Breast epithelium (tissue), 4 donors: ENCODE results near the gene PELI2. TPM values are rescaled to one million over a fixed set of nuclear protein-coding genes. Genes with fewer than 3 reads are reported as not detected.

Source experiments
- DNase-seq, 2 donors: peaks; one replicate each; pipeline ENCODE4 v3.0.0-alpha.2; 2019; ENCODE audit warnings: low spot score in 2 of 2
- H3K27ac ChIP-seq, 2 donors: fragments of 200-600 bp; sonication (generic) in 1 of 2; one replicate each; pipeline ENCODE4 v1.5.1; 2016 to 2019; ENCODE audit warnings: mild to moderate bottlenecking in 1 of 2
- H3K27me3 ChIP-seq, 2 donors: fragments of 200-600 bp; sonication (generic) in 1 of 2; one replicate each; pipeline versions ENCODE4 v1.5.1 to v1.6.0; 2017 to 2019; ENCODE audit warnings: control low read depth in 1 of 2, mild to moderate bottlenecking in 1 of 2
- H3K36me3 ChIP-seq: fragments of 200-600 bp; one replicate; pipeline ENCODE4 v1.5.1; 2019
- H3K4me1 ChIP-seq, 2 donors: fragments of 200-600 bp; sonication (generic); one replicate each; pipeline ENCODE4 v1.5.1; 2016 to 2019; ENCODE audit warnings: control low read depth in 1 of 2
- H3K4me3 ChIP-seq, 3 donors: fragments of 200-600 bp; sonication (generic); 1 replicate in 2 of 3; 2 replicates in 1 of 3; pipeline ENCODE4 v1.5.1; 2016 to 2019; ENCODE audit warnings: mild to moderate bottlenecking in 3 of 3, moderate library complexity in 2 of 3
- H3K9me3 ChIP-seq, 2 donors: fragments of 200-600 bp; sonication (generic) in 1 of 2; one replicate each; pipeline ENCODE4 v1.5.1; 2016 to 2019; ENCODE audit warnings: control low read depth in 1 of 2
- CTCF ChIP-seq, 3 donors: fragments of 450-650 bp; IDR thresholded peaks; one replicate each; pipeline ENCODE4 v1.5.1; 2016 to 2017; ENCODE audit warnings: antibody characterized with exemption in 3 of 3, mild to moderate bottlenecking in 3 of 3, moderate library complexity in 3 of 3
- POLR2A ChIP-seq: fragments of 450-650 bp; IDR thresholded peaks from one replicate; pipeline ENCODE4 v1.6.1; 2016; ENCODE audit warnings: antibody characterized with exemption, mild to moderate bottlenecking, moderate library complexity
- POLR2AphosphoS5 ChIP-seq, 3 donors: sonication (generic); formaldehyde crosslinking; IDR thresholded peaks; one replicate each; pipeline ENCODE4 v1.6.1; 2017; ENCODE audit warnings: antibody characterized with exemption in 3 of 3
- intact Hi-C: fragments of 100-400 bp; cut with DNase I; formaldehyde crosslinking; loops from one replicate; pipeline ENCODE4 v1.15.1; 2023; ENCODE audit warnings: low total_unique reads
- total RNA-seq, 3 donors: library from RNA; depleted of rRNA; stranded (reverse); fragments of >200 nt; gene quantifications; one replicate each; pipeline ENCODE4 v1.1.0, GENCODE V29; 2016

The PELI2 gene
- total RNA-seq, 3 donors from 2014 or later = 11.5 to 24.1 (median 16.2) TPM

GRCh38 chr14:56293506-56293905 is 175.3 kb downstream of the PELI2 start:
- H3K4me1 ChIP-seq = no peaks in the 10 kb centered on the region
- intact Hi-C loops = no loop called here
- no peak overlapping the region for H3K4me3 ChIP-seq
- H3K27ac ChIP-seq = no peak overlapping the region
- TF ChIP-seq POLR2A (no peak), CTCF (IDR thresholded peaks at IDR 0.05) (no peak), POLR2AphosphoS5 (IDR thresholded peaks at IDR 0.05) (no peak)
- no peaks in the 10 kb centered on the region for H3K9me3 ChIP-seq
- H3K36me3 ChIP-seq = no peaks in the 10 kb centered on the region
- DNase-seq = no peak
- H3K27me3 ChIP-seq = no peaks in the 10 kb centered on the region

GRCh38 chr14:56294128-56294527 is 175.9 kb downstream of the PELI2 start:
- Histone ChIP-seq H3K9me3 (no peaks in the 10 kb centered on the region), H3K4me3 (no peak overlapping the region), H3K27ac (no peak overlapping the region), H3K27me3 (no peaks in the 10 kb centered on the region), H3K4me1 (no peaks in the 10 kb centered on the region), H3K36me3 (no peaks in the 10 kb centered on the region)
- DNase-seq = no peak
- intact Hi-C loops = no loop called here
- TF ChIP-seq CTCF (IDR thresholded peaks at IDR 0.05) (no peak), POLR2A (no peak), POLR2AphosphoS5 (IDR thresholded peaks at IDR 0.05) (no peak)

- intact Hi-C loops = no loop called here
- TF ChIP-seq POLR2AphosphoS5 (IDR thresholded peaks at IDR 0.05) (no peak), CTCF (IDR thresholded peaks at IDR 0.05) (no peak), POLR2A (no peak)
These were observed 177.5 kb downstream of the PELI2 start for GRCh38 chr14:56295743-56296142.

GRCh38 chr14:56297449-56297848 is 179.2 kb downstream of the PELI2 start:
- intact Hi-C loops = no loop called here
- no peaks in the 10 kb centered on the region for H3K4me1 ChIP-seq
- TF ChIP-seq POLR2AphosphoS5 (IDR thresholded peaks at IDR 0.05) (no peak), CTCF (IDR thresholded peaks at IDR 0.05) (no peak), POLR2A (no peak)
- H3K27me3 ChIP-seq = no peaks in the 10 kb centered on the region
- H3K4me3 ChIP-seq = no peak overlapping the region
- no peaks in the 10 kb centered on the region for H3K9me3 ChIP-seq
- DNase-seq = no peak
- H3K27ac ChIP-seq = no peak overlapping the region
- H3K36me3 ChIP-seq = no peaks in the 10 kb centered on the region

More at GRCh38 chr14:56295743-56296142, 177.5 kb downstream of the PELI2 start:
- no peaks in the 10 kb centered on the region for H3K27me3 ChIP-seq
- no peaks in the 10 kb centered on the region for H3K36me3 ChIP-seq
- H3K27ac ChIP-seq = no peak overlapping the region
- no peak for DNase-seq
- no peaks in the 10 kb centered on the region for H3K9me3 ChIP-seq
- no peak overlapping the region for H3K4me3 ChIP-seq
- H3K4me1 ChIP-seq = no peaks in the 10 kb centered on the region

GRCh38 chr14:56299306-56299984 is 181.2 kb downstream of the PELI2 start:
- no peak overlapping the region for H3K4me3 ChIP-seq
- H3K9me3 ChIP-seq = no peaks in the 10 kb centered on the region
- intact Hi-C loops = no loop called here
- no peaks in the 10 kb centered on the region for H3K4me1 ChIP-seq
- no peak overlapping the region for H3K27ac ChIP-seq
- no peaks in the 10 kb centered on the region for H3K27me3 ChIP-seq
- no peaks in the 10 kb centered on the region for H3K36me3 ChIP-seq
- TF ChIP-seq POLR2A = no peak
- no peak for TF ChIP-seq POLR2AphosphoS5 (IDR thresholded peaks at IDR 0.05)
- TF ChIP-seq CTCF (IDR thresholded peaks at IDR 0.05) = no peak
- no peak for DNase-seq
